SIG-M5 (cell line): ENCODE measurements around the gene RPRD2.
"Not testable (repeated sequence)": the region's sequence is repeated elsewhere in the genome, so short reads cannot be mapped to it uniquely, and the experiment has no call there.

Source experiments
- DNase-seq: peaks from one replicate; lab custom pipeline; 2025; lab: John Stamatoyannopoulos, UW

The RPRD2 gene

GRCh38 chr1:150389650-150390049, 25.7 kb downstream of the RPRD2 start:
- DNase-seq = no peak

- no peak for DNase-seq
These were observed 28.7 kb downstream of the RPRD2 start for GRCh38 chr1:150392627-150393026.

- DNase-seq = not testable (repeated sequence)
These were observed 31.2 kb downstream of the RPRD2 start for GRCh38 chr1:150395115-150395514.

GRCh38 chr1:150397392-150398032, 33.6 kb downstream of the RPRD2 start:
- no peak for DNase-seq

GRCh38 chr1:150404465-150404864, 40.5 kb downstream of the RPRD2 start:
- no peak for DNase-seq

- DNase-seq = no peak
These were observed 41.7 kb downstream of the RPRD2 start for GRCh38 chr1:150405660-150406059.

GRCh38 chr1:150406483-150406882, 42.5 kb downstream of the RPRD2 start:
- no peak for DNase-seq

- no peak for DNase-seq
These were observed 43.4 kb downstream of the RPRD2 start for GRCh38 chr1:150407330-150407729.

GRCh38 chr1:150408800-150409199, 44.9 kb downstream of the RPRD2 start:
- DNase-seq = no peak

GRCh38 chr1:150409504-150410362, 45.8 kb downstream of the RPRD2 start:
- no peak for DNase-seq

GRCh38 chr1:150410582-150411101, 46.7 kb downstream of the RPRD2 start:
- no peak for DNase-seq

GRCh38 chr1:150414592-150414991, 50.6 kb downstream of the RPRD2 start:
- DNase-seq = no peak

- DNase-seq = no peak
These were observed 51.9 kb downstream of the RPRD2 start for GRCh38 chr1:150415800-150416199.

GRCh38 chr1:150420560-150421265, 56.8 kb downstream of the RPRD2 start:
- no peak for DNase-seq

GRCh38 chr1:150422541-150422940, 58.6 kb downstream of the RPRD2 start:
- DNase-seq = no peak

- DNase-seq = no peak
These were observed 65.9 kb downstream of the RPRD2 start for GRCh38 chr1:150429805-150430204.

- no peak for DNase-seq
These were observed 77.2 kb downstream of the RPRD2 start for GRCh38 chr1:150441121-150441520.

GRCh38 chr1:150444232-150444631, 80.3 kb downstream of the RPRD2 start:
- DNase-seq = no peak

GRCh38 chr1:150456146-150456647, 92.2 kb downstream of the RPRD2 start:
- DNase-seq = no peak

- DNase-seq = no peak
These were observed 100.5 kb downstream of the RPRD2 start for GRCh38 chr1:150464422-150464826.

- DNase-seq = no peak
These were observed 103.0 kb downstream of the RPRD2 start for GRCh38 chr1:150466964-150467363.

- no peak for DNase-seq
These were observed 105.3 kb downstream of the RPRD2 start for GRCh38 chr1:150469291-150469690.
